Lower leg skin (tissue), 4 donors: Measurements from ENCODE around the gene NANS. TPM values are rescaled to one million over a fixed set of nuclear protein-coding genes. Genes with fewer than 3 reads are reported as not detected.
"Not testable (repeated sequence)": the region's sequence is repeated elsewhere in the genome, so short reads cannot be mapped to it uniquely, and the experiment has no call there.

Experiments
- DNase-seq, 2 donors: peaks; one replicate each; pipeline ENCODE4 v3.0.0-alpha.2; 2019; ENCODE audit warnings: low spot score in 2 of 2
- H3K4me3 ChIP-seq: fragments of 200-600 bp; sonication (generic); 2 replicates; pipeline ENCODE4 v1.5.1; 2017; ENCODE audit warnings: mild to moderate bottlenecking, low read depth; ENCODE audit not compliant: poor library complexity, severe bottlenecking
- CTCF ChIP-seq, 3 donors: fragments of 450-650 bp; IDR thresholded peaks; one replicate each; pipeline ENCODE4 v1.5.1; 2016; ENCODE audit warnings: antibody characterized with exemption in 3 of 3, mild to moderate bottlenecking in 3 of 3, moderate library complexity in 2 of 3
- POLR2A ChIP-seq, 2 donors: fragments of 450-650 bp; IDR thresholded peaks; one replicate each; pipeline ENCODE4 v1.6.1; 2016 to 2017; ENCODE audit warnings: antibody characterized with exemption in 2 of 2, mild to moderate bottlenecking in 1 of 2, moderate library complexity in 1 of 2
- WGBS, 2 donors: methylation state at CpG; one replicate each; pipeline ENCODE4 v1.1.5; 2018; 5-methylcytosine and 5-hydroxymethylcytosine counted together
- intact Hi-C: fragments of 100-400 bp; cut with DNase I; formaldehyde crosslinking; loops from one replicate; pipeline ENCODE4 v1.15.0; 2023; ENCODE audit warnings: low total_unique reads
- total RNA-seq, 4 donors: library from RNA; depleted of rRNA; stranded (reverse); fragments of >200 nt; gene quantifications; one replicate each; pipeline ENCODE4 v1.1.0, GENCODE V29; 2016

The NANS gene
- total RNA-seq, 4 donors from 2014 or later = 26.5 to 46.0 (median 40.5) TPM

- WGBS, 2 donors = 80 to 81% methylated on average over 3 of the region's 3 CpGs
- intact Hi-C loops = no loop called here
- no peak for DNase-seq
- no peak overlapping the region for H3K4me3 ChIP-seq
- TF ChIP-seq CTCF (IDR thresholded peaks at IDR 0.05) (no peak), POLR2A (IDR thresholded peaks at IDR 0.05) (no peak)
Measured at GRCh38 chr9:98104445-98104881, 47.9 kb downstream of the NANS start.

DNA sequence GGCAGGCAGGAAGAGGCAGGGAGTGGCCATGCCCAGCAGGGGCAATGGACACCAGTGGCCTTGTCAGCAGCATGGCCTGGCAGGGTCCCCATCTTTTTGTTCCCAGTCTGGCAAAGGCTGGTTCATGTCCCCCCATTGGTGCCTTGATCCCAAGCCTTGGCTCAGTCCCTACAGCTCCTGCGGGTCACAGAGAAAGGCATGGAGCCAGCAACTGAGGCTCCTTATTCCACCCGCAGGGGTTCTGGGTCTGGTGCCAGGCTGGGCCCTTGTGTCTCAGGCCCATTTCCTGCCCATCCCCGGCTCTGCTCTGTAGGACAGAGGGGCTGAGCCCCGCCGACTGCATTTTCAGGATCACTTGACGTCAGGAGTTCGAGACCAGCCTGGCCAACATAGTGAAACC, 48.5 kb downstream of the NANS start:
- WGBS, 2 donors = 94 to 98% methylated on average over 7 of the region's 7 CpGs
- DNase-seq = no peak
- intact Hi-C loops = no loop called here
- TF ChIP-seq POLR2A (IDR thresholded peaks at IDR 0.05) (no peak), CTCF (IDR thresholded peaks at IDR 0.05) (no peak)
- H3K4me3 ChIP-seq = no peak overlapping the region

GRCh38 chr9:98107926-98108325, 51.4 kb downstream of the NANS start:
- TF ChIP-seq POLR2A (IDR thresholded peaks at IDR 0.05) = no peak
- no peak for DNase-seq
- H3K4me3 ChIP-seq = no peak overlapping the region
- WGBS, 2 donors = 63 to 70% methylated on average over 2 of the region's 2 CpGs
- intact Hi-C loops = no loop called here

DNA sequence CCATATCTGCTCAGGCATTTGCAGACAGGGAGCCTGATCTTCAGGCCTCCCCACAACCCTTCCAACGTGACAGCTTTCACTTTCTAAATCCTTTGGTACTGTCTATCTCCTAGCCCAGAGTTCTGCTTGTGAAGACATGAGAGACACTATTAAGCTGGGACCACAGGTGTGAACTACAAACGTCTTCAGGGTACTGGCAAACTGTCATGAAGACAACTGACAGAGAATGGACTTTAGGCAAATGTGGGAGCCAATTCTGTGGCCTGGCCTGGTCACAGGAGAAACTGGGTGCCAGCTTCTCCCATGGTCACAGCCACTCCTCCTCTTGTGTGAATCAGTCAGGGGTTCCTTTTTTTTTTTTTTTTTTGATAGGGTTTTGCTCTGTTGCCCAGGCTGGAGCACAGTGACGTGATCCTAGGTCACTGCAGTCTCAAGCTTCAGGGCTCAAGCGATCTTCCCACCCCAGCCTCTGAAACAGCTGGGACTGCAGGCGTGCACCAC, 52.0 kb downstream of the NANS start:
- intact Hi-C loops = no loop called here

DNA sequence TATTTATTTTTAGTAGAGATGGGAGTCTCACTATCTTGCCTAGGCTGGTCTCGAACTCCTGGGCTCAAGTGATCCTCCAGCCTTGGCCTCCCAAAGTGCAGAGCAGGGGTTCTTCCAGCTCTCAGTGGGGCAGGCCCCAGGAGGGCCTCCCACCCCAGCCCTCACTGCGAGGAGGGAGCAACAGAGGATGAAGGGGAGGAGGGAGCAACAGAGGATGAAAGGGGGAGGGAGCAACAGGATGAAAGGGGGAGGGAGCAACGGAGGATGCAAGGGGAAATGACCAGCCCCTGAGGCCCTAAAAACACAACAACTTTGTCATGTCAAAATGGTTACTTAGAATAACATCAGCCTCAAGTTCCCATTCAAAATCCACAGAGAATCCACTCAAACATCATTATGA, 52.5 kb downstream of the NANS start:
- intact Hi-C loops = no loop called here
- TF ChIP-seq CTCF (IDR thresholded peaks at IDR 0.05) = no peak
- no peak for TF ChIP-seq POLR2A (IDR thresholded peaks at IDR 0.05)
- 69 to 73% methylated on average over 3 of the region's 3 CpGs for WGBS, 2 donors
- no peak overlapping the region for H3K4me3 ChIP-seq
- no peak for DNase-seq

More for the DNA sequence above, 52.0 kb downstream of the NANS start:
- WGBS, 2 donors = 57 to 63% methylated on average over 5 of the region's 5 CpGs
- TF ChIP-seq POLR2A (IDR thresholded peaks at IDR 0.05) (no peak), CTCF (IDR thresholded peaks at IDR 0.05) (no peak)
- no peak overlapping the region for H3K4me3 ChIP-seq
- no peak for DNase-seq

- intact Hi-C loops = loop anchor here (5.0 kb wide), 1 partner anchor 150 kb away; no protein-coding TSS in a partner anchor
- 93 to 98% methylated on average over 6 of the region's 6 CpGs for WGBS, 2 donors
- not testable (repeated sequence) for DNase-seq, H3K4me3 ChIP-seq
Measured at GRCh38 chr9:98117097-98117496, 60.6 kb downstream of the NANS start.

DNA sequence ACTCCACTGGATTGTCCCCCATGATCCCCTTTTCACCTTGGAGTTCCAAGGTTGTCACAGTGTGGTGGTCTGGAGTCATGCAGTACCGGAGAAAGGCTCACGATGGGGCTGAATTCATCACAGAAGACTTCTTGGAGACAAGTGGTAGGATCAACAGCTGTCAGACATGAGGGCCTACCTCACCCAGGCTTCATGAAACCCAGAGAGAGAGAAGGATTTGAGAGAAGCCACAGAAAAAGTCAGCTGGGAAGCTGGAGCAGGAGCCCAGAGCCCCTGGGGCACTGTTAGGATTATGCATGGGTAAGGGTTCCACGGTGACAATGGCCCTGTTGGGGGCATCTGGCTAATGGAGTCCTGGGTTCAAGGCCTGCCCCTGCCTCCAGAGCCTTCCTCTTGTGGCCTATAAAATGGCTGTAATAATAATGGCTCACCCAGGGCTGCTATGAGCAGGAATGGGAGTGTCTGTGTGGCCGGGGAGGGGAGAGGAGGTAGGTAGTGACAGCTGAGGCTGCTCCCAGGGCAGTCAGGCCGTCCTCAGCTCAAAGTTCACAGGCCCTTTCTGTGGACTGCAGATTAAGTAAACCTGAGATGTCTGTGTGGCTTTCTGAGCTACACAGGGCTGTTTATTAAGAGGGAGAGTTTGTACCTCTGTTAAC, 61.6 kb downstream of the NANS start:
- DNase-seq = no peak
- 48 to 55% methylated on average over 5 of the region's 5 CpGs for WGBS, 2 donors
- TF ChIP-seq CTCF (IDR thresholded peaks at IDR 0.05) = no peak
- no peak for TF ChIP-seq POLR2A (IDR thresholded peaks at IDR 0.05)
- intact Hi-C loops = loop anchor here (5.0 kb wide), 1 partner anchor 149 kb away; no protein-coding TSS in a partner anchor
- H3K4me3 ChIP-seq = no peak overlapping the region
